TTC549 (cell line): ENCODE results near the gene ALOX5.
"Not testable (repeated sequence)": the region's sequence is repeated elsewhere in the genome, so short reads cannot be mapped to it uniquely, and the experiment has no call there.

ENCODE experiments used
- FAIRE-seq: peaks from 2 replicates; lab custom pipeline; 2012; peaks lifted over from hg19 to GRCh38; lab: Jason Lieb, UNC

The ALOX5 gene

GRCh38 chr10:45373576-45374349 is at the start of gene ALOX5:
Gene ALOX5 (plus strand): TSS chr10:45374216. CDS start chr10:45374280, 64 bp downstream.
- no peak for FAIRE-seq

DNA sequence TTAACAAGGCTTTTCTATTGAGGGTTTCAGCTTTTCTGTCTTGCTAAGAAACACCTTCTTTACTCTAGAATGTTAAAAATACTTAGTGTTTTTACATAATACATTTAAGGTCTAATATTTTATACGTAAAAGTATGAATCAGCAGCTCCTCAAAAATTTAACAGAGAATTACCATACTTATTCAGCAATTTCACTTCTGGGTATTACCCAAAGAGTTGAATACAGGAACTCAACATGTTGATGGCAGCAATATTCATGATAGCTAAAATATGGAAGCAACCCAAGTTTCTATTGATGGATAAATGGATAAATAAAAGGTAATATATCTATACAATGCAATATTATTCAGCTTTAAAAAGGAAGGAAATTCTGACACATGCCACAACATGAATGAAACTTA is 48.9 kb upstream of the ALOX5 start:
- no peak for FAIRE-seq

- not testable (repeated sequence) for FAIRE-seq
Observed at GRCh38 chr10:45326864-45327263, 47.2 kb upstream of the ALOX5 start.

DNA sequence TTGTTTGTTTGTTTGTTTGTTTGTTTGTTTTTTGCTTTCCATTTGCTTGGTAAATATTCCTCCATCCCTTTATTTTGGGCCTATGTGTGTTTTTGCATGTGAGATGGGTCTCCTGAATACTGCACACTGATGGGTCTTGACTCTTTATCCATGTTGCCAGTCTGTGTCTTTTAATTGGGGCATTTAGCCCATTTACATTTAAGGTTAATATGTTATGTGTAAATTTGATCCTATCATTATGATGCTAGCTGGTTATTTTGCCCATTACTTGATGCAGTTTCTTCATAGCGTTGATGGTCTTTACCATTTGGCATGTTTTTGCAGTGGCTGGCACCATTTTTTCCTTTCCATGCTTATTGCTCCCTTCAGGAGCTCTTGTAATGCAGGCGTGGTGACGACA is 42.2 kb upstream of the ALOX5 start:
- not testable (repeated sequence) for FAIRE-seq

GRCh38 chr10:45339894-45340293 is 34.1 kb upstream of the ALOX5 start:
- no peak for FAIRE-seq

DNA sequence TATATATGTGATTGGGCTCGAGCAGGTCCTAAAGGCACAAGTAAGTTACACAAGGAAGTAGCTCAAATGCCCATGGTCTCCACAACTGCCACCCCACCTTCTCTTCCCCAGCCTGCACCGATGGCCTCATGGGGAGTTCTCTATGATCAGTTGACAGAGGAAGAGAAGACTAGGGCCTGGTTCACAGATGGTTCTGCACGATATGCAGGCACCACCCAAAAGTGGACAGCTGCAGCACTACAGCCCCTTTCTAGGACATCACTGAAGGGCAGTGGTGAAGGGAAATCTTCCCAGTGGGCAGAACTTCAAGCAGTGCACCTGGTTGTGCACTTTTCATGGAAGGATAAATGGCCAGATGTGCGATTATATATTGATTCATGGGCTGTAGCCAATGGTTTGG is 33.6 kb upstream of the ALOX5 start:
- FAIRE-seq: not testable (repeated sequence)

DNA sequence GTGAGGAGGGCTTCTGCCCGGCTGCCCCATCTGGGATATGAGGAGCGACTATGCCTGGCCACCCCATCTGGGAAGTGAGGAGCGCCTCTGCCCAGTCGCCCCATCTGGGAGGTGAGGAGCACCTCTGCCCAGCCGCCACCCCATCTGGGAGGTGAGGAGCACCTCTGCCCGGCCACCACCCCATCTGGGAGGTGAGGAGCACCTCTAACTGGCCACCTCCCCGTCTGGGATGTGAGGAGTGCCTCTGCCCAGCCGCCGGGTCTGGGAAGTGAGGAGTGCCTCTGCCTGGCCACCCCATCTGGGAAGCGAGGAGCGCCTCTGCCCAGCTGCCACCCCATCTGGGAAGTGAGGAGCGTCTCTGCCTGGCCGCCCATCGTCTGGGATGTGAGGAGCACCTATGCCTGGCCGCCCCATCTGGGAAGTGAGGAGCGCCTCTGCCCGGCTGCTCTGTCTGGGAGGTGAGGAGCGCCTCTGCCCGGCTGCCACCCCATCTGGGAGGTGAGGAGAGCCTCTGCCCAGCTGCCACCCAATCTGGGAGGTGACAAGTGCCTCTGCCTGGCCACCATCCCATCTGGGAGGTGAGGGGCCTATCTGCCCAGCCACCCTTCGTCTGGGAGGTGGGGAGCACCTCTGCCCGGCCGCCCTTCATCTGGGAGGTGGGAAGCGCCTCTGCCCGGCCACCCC is 27.2 kb upstream of the ALOX5 start:
- FAIRE-seq: not testable (repeated sequence)

GRCh38 chr10:45347464-45347863 is 26.6 kb upstream of the ALOX5 start:
- FAIRE-seq: not testable (repeated sequence)

DNA sequence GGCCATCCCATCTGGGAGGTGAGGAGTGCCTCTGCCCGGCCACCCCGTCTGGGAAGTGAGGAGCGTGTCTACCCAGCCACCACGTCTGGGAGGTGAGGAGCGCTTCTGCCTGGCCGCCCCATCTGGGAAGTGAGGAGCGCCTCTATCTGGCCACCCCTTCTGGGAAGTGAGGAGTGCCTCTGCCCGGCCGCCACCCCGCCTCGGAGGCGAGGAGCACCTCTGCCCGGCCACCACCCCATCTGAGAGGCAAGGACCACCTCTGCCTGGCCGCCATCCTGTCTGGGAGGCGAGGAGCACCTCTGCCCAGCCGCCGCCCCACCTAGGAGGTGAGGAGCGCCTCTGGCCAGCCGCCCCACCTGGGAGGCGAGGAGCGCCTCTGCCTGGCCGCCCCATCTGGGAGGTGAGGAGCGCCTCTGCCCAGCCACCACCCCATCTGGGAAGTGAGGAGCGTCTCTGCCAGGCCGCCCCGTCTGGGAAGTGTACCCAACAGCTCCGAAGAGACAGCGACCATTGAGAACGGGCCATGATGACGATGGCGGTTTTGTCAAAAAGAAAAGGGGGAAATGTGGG is 25.7 kb upstream of the ALOX5 start:
- not testable (repeated sequence) for FAIRE-seq

GRCh38 chr10:45353186-45353585 is 20.8 kb upstream of the ALOX5 start:
- no peak for FAIRE-seq

DNA sequence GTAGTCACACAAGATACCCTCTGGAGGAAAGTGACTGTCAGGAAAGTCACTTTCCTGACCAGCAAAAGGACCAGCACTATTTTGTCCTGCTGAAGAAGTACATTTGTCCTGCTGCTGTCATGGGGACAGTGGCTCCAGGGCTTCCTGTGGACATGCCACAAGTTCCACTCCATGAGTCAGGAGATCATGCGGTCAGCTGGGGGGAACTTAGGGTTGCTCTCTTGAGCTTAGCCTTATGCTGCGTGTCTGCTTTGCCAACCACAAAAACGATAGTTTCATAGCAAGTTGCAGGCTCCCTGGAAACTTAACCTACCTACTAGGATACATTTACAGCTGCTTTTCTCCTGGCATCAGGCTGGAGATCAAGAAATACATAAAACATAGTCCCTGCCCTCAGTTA is 19.8 kb upstream of the ALOX5 start:
- FAIRE-seq: no peak

DNA sequence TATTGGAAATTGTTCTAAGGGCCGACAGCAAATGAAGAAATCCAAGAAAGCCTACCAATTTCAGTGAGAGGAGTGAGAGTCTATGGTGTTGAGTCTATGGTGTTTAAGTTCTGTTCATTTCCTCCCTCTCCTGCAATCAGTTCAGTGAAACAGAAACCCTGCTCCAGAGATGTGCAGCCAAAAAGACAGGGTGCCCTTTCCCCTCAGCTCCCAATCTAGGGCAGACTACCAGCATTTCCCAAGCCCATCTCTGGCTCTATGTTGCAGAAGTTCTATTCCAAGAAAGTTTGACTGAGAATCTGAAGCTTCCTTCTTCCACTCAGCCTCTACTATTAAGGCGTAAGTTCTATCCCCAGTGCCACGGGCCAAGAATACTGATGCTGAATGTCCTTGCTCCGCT is 18.5 kb upstream of the ALOX5 start:
- no peak for FAIRE-seq

GRCh38 chr10:45358961-45359360 is 15.1 kb upstream of the ALOX5 start:
- FAIRE-seq: not testable (repeated sequence)

- not testable (repeated sequence) for FAIRE-seq
Observed at GRCh38 chr10:45361983-45362799, 11.8 kb upstream of the ALOX5 start.

- FAIRE-seq: not testable (repeated sequence)
Observed at GRCh38 chr10:45367643-45368042, 6.4 kb upstream of the ALOX5 start.

- no peak for FAIRE-seq
Observed at GRCh38 chr10:45368181-45368580, 5.8 kb upstream of the ALOX5 start.

GRCh38 chr10:45370202-45370955 is 3.6 kb upstream of the ALOX5 start:
- no peak for FAIRE-seq

DNA sequence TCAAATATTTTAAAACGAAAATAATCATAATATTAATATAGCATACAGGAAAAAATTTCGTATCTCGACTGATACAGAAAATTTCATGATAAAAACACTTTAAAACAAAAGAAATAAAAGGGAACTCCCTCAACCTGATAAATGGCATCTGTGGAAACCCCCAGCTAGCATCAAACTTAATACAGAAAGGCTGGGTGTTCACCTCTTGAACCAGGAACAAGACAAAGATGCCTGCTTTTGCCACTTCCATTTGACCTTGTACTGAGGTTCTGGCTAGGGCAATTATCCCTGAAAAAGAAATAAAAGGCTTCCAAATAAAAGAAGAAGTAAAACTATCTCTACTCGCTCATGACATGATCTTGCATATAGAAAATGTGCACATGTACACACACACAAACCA is 2.5 kb upstream of the ALOX5 start:
- no peak for FAIRE-seq

DNA sequence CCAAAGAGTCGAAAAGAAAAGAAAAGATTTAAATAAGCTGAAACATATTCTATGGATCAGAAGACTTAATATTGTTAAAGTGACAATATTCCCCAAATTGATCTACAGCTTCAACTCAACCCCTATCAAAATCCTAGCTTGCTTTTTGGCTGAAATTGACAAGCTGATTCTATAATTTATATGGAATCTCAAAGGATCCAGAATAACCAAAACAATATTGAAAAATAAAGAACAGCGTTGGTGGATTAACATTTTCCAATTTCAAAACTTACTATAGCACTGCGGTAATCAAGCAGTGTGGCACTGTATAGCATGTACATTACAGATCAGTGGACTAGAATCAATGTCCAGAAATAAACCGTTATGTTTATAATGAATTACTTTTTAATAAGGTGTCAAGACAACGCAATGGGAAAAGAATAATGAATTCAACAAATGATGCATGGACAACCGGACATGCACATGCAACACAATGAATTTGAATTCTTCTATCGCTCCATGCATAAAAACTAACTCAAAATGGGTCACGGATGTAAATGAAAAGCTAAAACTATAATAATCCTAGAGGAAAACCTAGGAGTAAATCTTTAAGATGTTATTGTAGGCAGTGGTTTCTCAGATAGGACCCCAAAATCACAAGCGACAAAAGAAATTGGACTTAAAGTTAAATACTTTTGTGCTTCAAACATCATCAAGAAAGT is 1.6 kb upstream of the ALOX5 start:
- no peak for FAIRE-seq

- no peak for FAIRE-seq
Observed at GRCh38 chr10:45373003-45373575, 927 bp upstream of the ALOX5 start.
